A673 (cell line): Measurements from ENCODE around the gene MSI2.

Experiments
- EZH2 ChIP-seq: fragments of 200-600 bp; sonication (generic); IDR thresholded peaks from 2 replicates; pipeline ENCODE4 v1.6.1; 2017; ENCODE audit warnings: borderline replicate concordance, low read depth, mild to moderate bottlenecking, mixed read lengths, antibody characterized with exemption, low read length; ENCODE audit not compliant: poor library complexity, severe bottlenecking
- TF ChIP-seq, protein P1 (sequence below): fragments of 300-800, 200-600 bp; sonication (generic); conservative IDR thresholded peaks from 2 replicates; pipeline ENCODE4 v1.5.1; 2017; ENCODE audit warnings: low read depth, mild to moderate bottlenecking, antibody characterized with exemption, low read length, moderate library complexity, mixed read lengths

DNA sequence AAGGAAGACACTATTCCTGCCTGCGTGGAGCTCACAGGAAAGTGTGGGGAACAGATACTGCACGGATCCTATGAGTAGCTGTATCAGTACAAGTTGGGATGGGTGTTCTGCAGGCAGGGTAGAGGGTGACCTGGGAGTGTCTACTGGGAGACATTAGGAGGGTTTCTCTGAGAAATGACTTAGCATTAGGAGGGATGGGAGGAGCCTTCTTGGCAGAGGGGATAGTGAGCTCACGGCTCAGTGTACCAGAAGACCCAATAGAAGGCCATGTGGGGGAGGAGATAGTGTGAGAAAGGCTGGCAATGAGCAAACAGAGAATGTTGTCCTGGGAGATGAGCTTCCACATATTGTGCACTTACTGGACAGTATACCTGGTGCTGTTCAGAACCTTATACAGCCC lies 109.1 kb downstream of the MSI2 start:
- TF ChIP-seq, protein P1, sequence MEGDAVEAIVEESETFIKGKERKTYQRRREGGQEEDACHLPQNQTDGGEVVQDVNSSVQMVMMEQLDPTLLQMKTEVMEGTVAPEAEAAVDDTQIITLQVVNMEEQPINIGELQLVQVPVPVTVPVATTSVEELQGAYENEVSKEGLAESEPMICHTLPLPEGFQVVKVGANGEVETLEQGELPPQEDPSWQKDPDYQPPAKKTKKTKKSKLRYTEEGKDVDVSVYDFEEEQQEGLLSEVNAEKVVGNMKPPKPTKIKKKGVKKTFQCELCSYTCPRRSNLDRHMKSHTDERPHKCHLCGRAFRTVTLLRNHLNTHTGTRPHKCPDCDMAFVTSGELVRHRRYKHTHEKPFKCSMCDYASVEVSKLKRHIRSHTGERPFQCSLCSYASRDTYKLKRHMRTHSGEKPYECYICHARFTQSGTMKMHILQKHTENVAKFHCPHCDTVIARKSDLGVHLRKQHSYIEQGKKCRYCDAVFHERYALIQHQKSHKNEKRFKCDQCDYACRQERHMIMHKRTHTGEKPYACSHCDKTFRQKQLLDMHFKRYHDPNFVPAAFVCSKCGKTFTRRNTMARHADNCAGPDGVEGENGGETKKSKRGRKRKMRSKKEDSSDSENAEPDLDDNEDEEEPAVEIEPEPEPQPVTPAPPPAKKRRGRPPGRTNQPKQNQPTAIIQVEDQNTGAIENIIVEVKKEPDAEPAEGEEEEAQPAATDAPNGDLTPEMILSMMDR = no peak
- TF ChIP-seq EZH2 = no peak
